ACC112 (cell line): ENCODE data around the gene ITPR2.

Experiments
- H2AFZ ChIP-seq: fragments of 200-600 bp; sonication (generic); one replicate; pipeline ENCODE4 v1.6.0; 2017; ENCODE audit warnings: antibody characterized with exemption, low read length; ENCODE audit not compliant: unreplicated experiment
- H3K27ac ChIP-seq: fragments of 200-600 bp; sonication (generic); 2 replicates; pipeline ENCODE4 v1.5.1; 2014; ENCODE audit warnings: low read depth, mild to moderate bottlenecking, antibody characterized with exemption, low read length, moderate library complexity
- H3K27me3 ChIP-seq: fragments of 200-600 bp; sonication (generic); 2 replicates; pipeline ENCODE4 v1.6.1; 2014; ENCODE audit warnings: mild to moderate bottlenecking, antibody characterized with exemption, low read length, moderate library complexity, mixed read lengths; ENCODE audit not compliant: insufficient read depth
- H3K36me3 ChIP-seq: fragments of 200-600 bp; sonication (generic); 2 replicates; pipeline ENCODE4 v1.6.1; 2016; ENCODE audit warnings: mild to moderate bottlenecking, antibody characterized with exemption, low read length, moderate library complexity, mixed read lengths; ENCODE audit not compliant: insufficient read depth
- H3K4me1 ChIP-seq: fragments of 200-600 bp; sonication (generic); one replicate; pipeline ENCODE4 v1.6.1; 2016; ENCODE audit warnings: low read length, mixed read lengths; ENCODE audit not compliant: insufficient read depth, unreplicated experiment, control insufficient read depth
- H3K4me3 ChIP-seq: fragments of 200-600 bp; sonication (generic); 2 replicates; pipeline ENCODE4 v1.5.1; 2014; ENCODE audit warnings: mild to moderate bottlenecking, low read depth, low read length
- H3K79me2 ChIP-seq: fragments of 200-600 bp; sonication (generic); one replicate; pipeline ENCODE4 v1.6.0; 2016; ENCODE audit warnings: low read length; ENCODE audit not compliant: control insufficient read depth, unreplicated experiment, insufficient read depth

ITPR2 gene

GRCh38 chr12:26359576-26359975 lies 473.4 kb downstream of the ITPR2 start:
- H3K4me3 ChIP-seq, result no peak overlapping the region

GRCh38 chr12:26358651-26359050 lies 474.3 kb downstream of the ITPR2 start:
- no peaks in the 10 kb centered on the region for H3K79me2 ChIP-seq
- H3K27ac ChIP-seq, result no peak overlapping the region
- H3K4me1 ChIP-seq, result no peaks in the 10 kb centered on the region
- H3K27me3 ChIP-seq, result no peaks in the 10 kb centered on the region
- H3K36me3 ChIP-seq, result no peaks in the 10 kb centered on the region
- H3K4me3 ChIP-seq, result no peak overlapping the region
- no peak overlapping the region for H2AFZ ChIP-seq

More at GRCh38 chr12:26359576-26359975, 473.4 kb downstream of the ITPR2 start:
- Histone ChIP-seq H3K36me3 (no peaks in the 10 kb centered on the region), H3K79me2 (no peaks in the 10 kb centered on the region), H3K4me1 (no peaks in the 10 kb centered on the region), H3K27ac (no peak overlapping the region), H3K27me3 (no peaks in the 10 kb centered on the region), H2AFZ (no peak overlapping the region)

- H3K27me3 ChIP-seq, result no peaks in the 10 kb centered on the region
- no peaks in the 10 kb centered on the region for H3K79me2 ChIP-seq
- H2AFZ ChIP-seq, result no peak overlapping the region
- no peak overlapping the region for H3K4me3 ChIP-seq
- no peak overlapping the region for H3K27ac ChIP-seq
- H3K4me1 ChIP-seq, result no peaks in the 10 kb centered on the region
- H3K36me3 ChIP-seq, result no peaks in the 10 kb centered on the region
Observed at GRCh38 chr12:26347300-26347699, 485.7 kb downstream of the ITPR2 start.

- H3K27me3 ChIP-seq, result no peaks in the 10 kb centered on the region
- no peaks in the 10 kb centered on the region for H3K79me2 ChIP-seq
- no peak overlapping the region for H3K4me3 ChIP-seq
- H3K27ac ChIP-seq, result no peak overlapping the region
- H3K36me3 ChIP-seq, result no peaks in the 10 kb centered on the region
- no peak overlapping the region for H2AFZ ChIP-seq
- no peaks in the 10 kb centered on the region for H3K4me1 ChIP-seq
Observed at GRCh38 chr12:26346736-26347135, 486.3 kb downstream of the ITPR2 start.

GRCh38 chr12:26345471-26346003 lies 487.5 kb downstream of the ITPR2 start:
- H3K4me1 ChIP-seq, result no peaks in the 10 kb centered on the region
- H3K27me3 ChIP-seq, result no peaks in the 10 kb centered on the region
- no peak overlapping the region for H3K4me3 ChIP-seq
- no peak overlapping the region for H3K27ac ChIP-seq
- no peak overlapping the region for H2AFZ ChIP-seq
- H3K36me3 ChIP-seq, result no peaks in the 10 kb centered on the region
- H3K79me2 ChIP-seq, result no peaks in the 10 kb centered on the region

- Histone ChIP-seq H3K27me3 (no peaks in the 10 kb centered on the region), H3K4me1 (peaks cover 9% of the 10 kb centered on the region), H3K36me3 (no peaks in the 10 kb centered on the region), H3K79me2 (no peaks in the 10 kb centered on the region), H2AFZ (no peak overlapping the region), H3K4me3 (no peak overlapping the region), H3K27ac (no peak overlapping the region)
Observed at GRCh38 chr12:26341491-26341890, 491.5 kb downstream of the ITPR2 start.

- no peaks in the 10 kb centered on the region for H3K79me2 ChIP-seq
- no peak overlapping the region for H2AFZ ChIP-seq
- H3K4me1 ChIP-seq, result peaks cover 9% of the 10 kb centered on the region
- no peak overlapping the region for H3K27ac ChIP-seq
- no peak overlapping the region for H3K4me3 ChIP-seq
- no peaks in the 10 kb centered on the region for H3K27me3 ChIP-seq
- no peaks in the 10 kb centered on the region for H3K36me3 ChIP-seq
Observed at GRCh38 chr12:26340649-26341048, 492.3 kb downstream of the ITPR2 start.

GRCh38 chr12:26339976-26340375 lies 493.0 kb downstream of the ITPR2 start:
- peaks cover 9% of the 10 kb centered on the region for H3K4me1 ChIP-seq
- no peak overlapping the region for H3K4me3 ChIP-seq
- no peak overlapping the region for H3K27ac ChIP-seq
- H3K36me3 ChIP-seq, result no peaks in the 10 kb centered on the region
- no peak overlapping the region for H2AFZ ChIP-seq
- H3K27me3 ChIP-seq, result no peaks in the 10 kb centered on the region
- H3K79me2 ChIP-seq, result no peaks in the 10 kb centered on the region

- Histone ChIP-seq H2AFZ (no peak overlapping the region), H3K27me3 (no peaks in the 10 kb centered on the region), H3K27ac (no peak overlapping the region), H3K4me3 (no peak overlapping the region), H3K36me3 (no peaks in the 10 kb centered on the region), H3K4me1 (peaks cover 9% of the 10 kb centered on the region), H3K79me2 (no peaks in the 10 kb centered on the region)
Observed at GRCh38 chr12:26338586-26339572, 494.1 kb downstream of the ITPR2 start.

- H3K27me3 ChIP-seq, result no peaks in the 10 kb centered on the region
- H2AFZ ChIP-seq, result no peak overlapping the region
- peaks cover 9% of the 10 kb centered on the region for H3K4me1 ChIP-seq
- no peak overlapping the region for H3K27ac ChIP-seq
- no peaks in the 10 kb centered on the region for H3K36me3 ChIP-seq
- H3K79me2 ChIP-seq, result no peaks in the 10 kb centered on the region
- H3K4me3 ChIP-seq, result no peak overlapping the region
Observed at GRCh38 chr12:26335651-26336050, 497.3 kb downstream of the ITPR2 start.

GRCh38 chr12:26334621-26335124 lies 498.3 kb downstream of the ITPR2 start:
- Histone ChIP-seq H3K27ac (no peak overlapping the region), H3K4me3 (no peak overlapping the region), H3K36me3 (no peaks in the 10 kb centered on the region), H2AFZ (no peak overlapping the region), H3K27me3 (no peaks in the 10 kb centered on the region), H3K79me2 (no peaks in the 10 kb centered on the region), H3K4me1 (peaks cover 7% of the 10 kb centered on the region)
